ENCODE results near the gene PCDHGA7.
"Not testable (repeated sequence)": the region's sequence is repeated elsewhere in the genome, so short reads cannot be mapped to it uniquely, and the experiment has no call there.

Gene PCDHGA7

DNA sequence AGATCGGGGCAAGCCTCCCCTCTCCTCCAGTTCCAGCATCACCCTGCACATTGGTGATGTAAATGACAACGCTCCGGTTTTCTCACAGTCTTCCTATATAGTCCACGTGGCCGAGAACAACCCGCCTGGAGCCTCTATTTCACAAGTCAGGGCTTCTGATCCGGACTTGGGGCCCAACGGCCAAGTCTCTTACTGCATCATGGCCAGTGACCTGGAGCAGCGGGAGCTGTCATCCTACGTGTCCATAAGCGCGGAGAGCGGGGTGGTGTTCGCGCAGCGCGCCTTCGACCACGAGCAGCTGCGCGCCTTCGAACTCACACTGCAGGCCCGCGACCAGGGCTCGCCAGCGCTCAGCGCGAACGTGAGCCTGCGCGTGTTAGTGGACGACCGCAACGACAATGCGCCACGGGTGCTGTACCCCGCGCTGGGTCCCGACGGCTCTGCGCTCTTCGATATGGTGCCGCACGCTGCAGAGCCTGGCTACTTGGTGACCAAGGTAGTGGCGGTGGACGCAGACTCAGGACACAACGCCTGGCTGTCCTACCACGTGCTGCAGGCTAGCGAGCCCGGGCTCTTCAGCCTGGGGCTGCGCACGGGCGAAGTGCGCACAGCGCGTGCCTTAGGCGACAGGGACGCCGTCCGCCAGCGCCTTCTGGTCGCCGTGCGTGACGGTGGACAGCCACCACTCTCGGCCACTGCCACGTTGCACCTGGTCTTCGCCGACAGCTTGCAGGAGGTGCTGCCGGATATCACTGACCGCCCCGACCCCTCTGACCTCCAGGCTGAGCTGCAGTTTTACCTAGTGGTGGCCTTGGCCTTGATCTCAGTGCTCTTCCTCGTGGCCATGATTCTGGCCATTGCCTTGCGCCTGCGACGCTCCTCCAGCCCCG lies 6.9 kb downstream of the PCDHGA7 start:
- TF ChIP-seq, protein P1, sequence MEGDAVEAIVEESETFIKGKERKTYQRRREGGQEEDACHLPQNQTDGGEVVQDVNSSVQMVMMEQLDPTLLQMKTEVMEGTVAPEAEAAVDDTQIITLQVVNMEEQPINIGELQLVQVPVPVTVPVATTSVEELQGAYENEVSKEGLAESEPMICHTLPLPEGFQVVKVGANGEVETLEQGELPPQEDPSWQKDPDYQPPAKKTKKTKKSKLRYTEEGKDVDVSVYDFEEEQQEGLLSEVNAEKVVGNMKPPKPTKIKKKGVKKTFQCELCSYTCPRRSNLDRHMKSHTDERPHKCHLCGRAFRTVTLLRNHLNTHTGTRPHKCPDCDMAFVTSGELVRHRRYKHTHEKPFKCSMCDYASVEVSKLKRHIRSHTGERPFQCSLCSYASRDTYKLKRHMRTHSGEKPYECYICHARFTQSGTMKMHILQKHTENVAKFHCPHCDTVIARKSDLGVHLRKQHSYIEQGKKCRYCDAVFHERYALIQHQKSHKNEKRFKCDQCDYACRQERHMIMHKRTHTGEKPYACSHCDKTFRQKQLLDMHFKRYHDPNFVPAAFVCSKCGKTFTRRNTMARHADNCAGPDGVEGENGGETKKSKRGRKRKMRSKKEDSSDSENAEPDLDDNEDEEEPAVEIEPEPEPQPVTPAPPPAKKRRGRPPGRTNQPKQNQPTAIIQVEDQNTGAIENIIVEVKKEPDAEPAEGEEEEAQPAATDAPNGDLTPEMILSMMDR (IDR thresholded peaks at IDR 0.05; ENCODE audit: low read depth, low read length), result no peak
- DNase-seq (ENCODE audit: extremely low read depth, low read depth), result no peak

DNA sequence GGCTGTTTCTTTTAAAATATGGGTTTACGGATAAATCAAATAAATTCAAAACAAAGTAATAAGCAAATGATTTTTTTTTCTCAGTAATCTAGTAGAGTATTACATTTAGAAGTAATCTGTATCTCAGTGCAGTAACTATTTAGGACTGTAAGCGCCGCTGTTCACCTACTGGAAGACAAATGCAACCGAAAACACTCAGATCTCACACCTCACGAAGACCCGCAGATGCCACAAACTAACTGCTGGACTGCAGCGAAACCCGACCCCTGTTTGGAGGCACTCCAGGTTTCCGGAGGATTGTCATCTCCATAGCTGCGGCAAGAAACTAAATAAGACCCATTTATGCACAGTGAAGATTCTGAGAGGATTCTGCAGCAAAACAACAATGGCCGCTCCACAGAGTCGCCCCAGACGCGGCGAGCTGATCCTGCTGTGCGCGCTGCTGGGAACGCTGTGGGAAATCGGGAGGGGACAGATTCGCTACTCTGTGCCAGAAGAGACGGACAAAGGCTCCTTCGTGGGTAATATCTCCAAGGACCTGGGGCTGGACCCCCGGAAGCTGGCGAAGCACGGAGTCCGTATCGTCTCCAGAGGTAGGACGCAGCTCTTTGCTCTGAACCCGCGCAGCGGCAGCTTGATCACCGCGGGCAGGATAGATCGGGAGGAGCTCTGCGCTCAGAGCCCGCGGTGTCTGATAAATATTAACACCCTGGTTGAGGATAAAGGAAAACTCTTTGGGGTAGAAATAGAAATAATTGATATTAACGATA lies 10.1 kb downstream of the PCDHGA7 start, which contains the start of gene PCDHGA8:
Gene PCDHGA8 (plus strand): TSS at position 205 of the 770 bp plus-strand sequence. CDS start 181 bp downstream, at position 386.
- DNase-seq (ENCODE audit: extremely low read depth, low read depth), result no peak

DNA sequence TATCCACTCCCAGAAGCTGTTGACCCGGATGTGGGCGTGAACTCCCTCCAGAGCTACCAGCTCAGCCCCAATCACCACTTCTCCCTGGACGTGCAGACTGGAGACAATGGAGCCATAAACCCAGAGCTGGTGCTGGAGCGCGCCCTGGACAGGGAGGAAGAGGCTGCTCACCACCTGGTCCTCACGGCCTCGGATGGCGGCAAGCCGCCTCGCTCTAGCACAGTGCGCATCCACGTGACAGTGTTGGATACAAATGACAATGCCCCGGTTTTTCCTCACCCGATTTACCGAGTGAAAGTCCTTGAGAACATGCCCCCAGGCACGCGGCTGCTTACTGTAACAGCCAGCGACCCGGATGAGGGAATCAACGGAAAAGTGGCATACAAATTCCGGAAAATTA lies 10.7 kb downstream of the PCDHGA7 start:
- no peak for DNase-seq (ENCODE audit: extremely low read depth, low read depth)
- TF ChIP-seq, protein P1 (IDR thresholded peaks at IDR 0.05; ENCODE audit: low read depth, low read length), result no peak

More for the DNA sequence above, 10.1 kb downstream of the PCDHGA7 start, which contains the start of gene PCDHGA8:
- TF ChIP-seq, protein P1 (IDR thresholded peaks at IDR 0.05; ENCODE audit: low read depth, low read length), result peak; percentile 3

DNA sequence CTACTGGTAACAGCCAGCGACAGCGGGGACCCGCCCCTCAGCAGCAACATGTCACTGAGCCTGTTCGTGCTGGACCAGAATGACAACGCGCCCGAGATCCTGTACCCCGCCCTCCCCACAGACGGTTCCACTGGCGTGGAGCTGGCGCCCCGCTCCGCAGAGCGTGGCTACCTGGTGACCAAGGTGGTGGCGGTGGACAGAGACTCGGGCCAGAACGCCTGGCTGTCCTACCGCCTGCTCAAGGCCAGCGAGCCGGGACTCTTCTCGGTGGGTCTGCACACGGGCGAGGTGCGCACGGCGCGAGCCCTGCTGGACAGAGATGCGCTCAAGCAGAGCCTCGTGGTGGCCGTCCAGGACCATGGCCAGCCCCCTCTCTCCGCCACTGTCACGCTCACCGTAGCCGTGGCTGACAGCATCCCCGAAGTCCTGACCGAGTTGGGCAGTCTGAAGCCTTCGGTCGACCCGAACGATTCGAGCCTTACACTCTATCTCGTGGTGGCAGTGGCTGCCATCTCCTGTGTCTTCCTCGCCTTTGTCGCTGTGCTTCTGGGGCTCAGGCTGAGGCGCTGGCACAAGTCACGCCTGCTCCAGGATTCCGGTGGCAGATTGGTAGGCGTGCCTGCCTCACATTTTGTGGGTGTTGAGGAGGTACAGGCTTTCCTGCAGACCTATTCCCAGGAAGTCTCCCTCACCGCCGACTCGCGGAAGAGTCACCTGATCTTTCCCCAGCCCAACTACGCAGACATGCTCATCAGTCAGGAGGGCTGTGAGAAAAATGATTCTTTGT lies 12.1 kb downstream of the PCDHGA7 start:
- not testable (repeated sequence) for DNase-seq (ENCODE audit: extremely low read depth, low read depth)

DNA sequence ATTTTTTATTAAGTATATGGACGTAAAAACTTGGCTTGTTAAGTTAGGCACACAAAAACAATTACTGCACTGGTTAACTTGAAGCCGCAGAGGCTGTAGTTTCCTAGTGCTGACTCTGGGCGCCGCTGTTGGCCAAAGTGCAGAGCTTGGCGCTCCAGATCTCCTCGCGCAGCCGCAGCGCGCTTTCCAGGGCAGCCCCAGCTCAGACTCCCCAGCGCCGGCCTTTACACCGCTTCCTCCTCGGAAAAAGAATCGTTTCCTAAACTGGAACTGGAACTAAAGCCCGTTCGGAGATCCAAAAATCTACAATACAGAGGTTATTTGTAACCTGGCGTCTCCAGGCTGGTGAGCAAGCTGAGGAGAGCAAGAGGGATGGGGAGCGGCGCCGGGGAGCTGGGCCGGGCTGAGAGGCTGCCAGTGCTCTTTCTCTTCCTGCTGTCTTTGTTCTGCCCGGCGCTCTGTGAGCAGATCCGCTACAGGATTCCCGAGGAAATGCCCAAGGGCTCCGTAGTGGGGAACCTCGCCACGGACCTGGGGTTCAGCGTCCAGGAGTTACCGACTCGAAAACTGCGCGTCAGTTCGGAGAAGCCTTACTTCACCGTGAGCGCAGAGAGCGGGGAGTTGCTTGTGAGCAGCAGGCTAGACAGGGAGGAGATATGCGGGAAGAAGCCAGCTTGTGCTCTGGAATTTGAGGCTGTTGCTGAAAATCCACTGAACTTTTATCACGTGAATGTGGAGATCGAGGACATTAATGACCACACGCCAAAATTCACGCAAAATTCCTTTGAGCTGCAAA lies 15.4 kb downstream of the PCDHGA7 start, which contains the start of gene PCDHGB5:
Gene PCDHGB5 (plus strand): TSS at position 192 of the 796 bp plus-strand sequence. CDS start 181 bp downstream, at position 373.
- TF ChIP-seq, protein P1 (IDR thresholded peaks at IDR 0.05; ENCODE audit: low read depth, low read length), result peak; percentile 51

DNA sequence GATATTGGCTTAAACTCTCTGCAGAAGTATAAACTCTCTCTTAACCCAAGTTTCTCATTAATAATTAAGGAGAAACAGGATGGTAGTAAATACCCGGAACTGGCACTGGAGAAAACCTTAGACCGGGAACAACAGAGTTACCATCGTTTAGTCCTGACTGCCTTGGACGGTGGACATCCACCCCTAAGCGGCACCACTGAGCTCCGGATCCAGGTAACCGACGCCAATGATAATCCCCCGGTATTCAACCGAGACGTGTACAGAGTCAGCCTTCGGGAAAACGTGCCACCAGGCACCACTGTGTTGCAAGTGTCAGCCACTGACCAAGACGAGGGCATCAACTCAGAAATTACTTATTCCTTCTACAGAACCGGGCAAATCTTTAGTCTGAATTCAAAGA lies 16.1 kb downstream of the PCDHGA7 start:
- TF ChIP-seq, protein P1 (IDR thresholded peaks at IDR 0.05; ENCODE audit: low read depth, low read length), result no peak
- DNase-seq (ENCODE audit: extremely low read depth, low read depth), result no peak

More for the DNA sequence above, 15.4 kb downstream of the PCDHGA7 start, which contains the start of gene PCDHGB5:
- DNase-seq (ENCODE audit: extremely low read depth, low read depth), result not testable (repeated sequence)

All from AG09319 (cell line).